OCI-LY7 (cell line): ENCODE measurements around the gene BRI3.

Source experiments
- CTCF ChIP-seq: fragments of 200-600 bp; sonication (generic); conservative IDR thresholded peaks from 2 replicates; pipeline ENCODE4 v1.5.1; 2014; ENCODE audit warnings: mild to moderate bottlenecking, antibody characterized with exemption, low read length, moderate library complexity, mixed read lengths
- EZH2phosphoT487 ChIP-seq: fragments of 200-600 bp; sonication (generic); IDR thresholded peaks from 2 replicates; pipeline ENCODE4 v1.6.1; 2018; ENCODE audit warnings: low read depth, borderline replicate concordance, mild to moderate bottlenecking, mixed run types, antibody characterized with exemption, low read length, moderate library complexity, mixed read lengths

- no peak for TF ChIP-seq CTCF
- no peak for TF ChIP-seq EZH2phosphoT487
Observed at GRCh38 chr7:98319176-98319575, 37.7 kb downstream of the BRI3 start.
